Activated CD8-positive, alpha-beta T cell treated with anti-CD3 and anti-CD28 coated beads, Interleukin-2, amount 10 ng/mL, durations not matched to agents 7 days and 5 days (primary cell): ENCODE measurements around the gene RNF141. TPM values are rescaled to one million over a fixed set of nuclear protein-coding genes. Genes with fewer than 3 reads are reported as not detected.

Source experiments
- ATAC-seq: fragments of 150-1000 bp; cut with Tn5 transposase; one replicate; pipeline ENCODE4 v1.10.0; 2021; ENCODE audit warnings: moderate library complexity
- CTCF ChIA-PET: fragments of 350-600 bp; sonication (Branson Sonifier 250); formaldehyde crosslinking; loops from one replicate; lab custom pipeline; 2021; ENCODE audit warnings: antibody characterized with exemption; lab: Charles Lee
- POLR2A ChIA-PET: fragments of 350-600 bp; sonication (Branson Sonifier 250); formaldehyde crosslinking; loops from one replicate; lab custom pipeline; 2021; ENCODE audit warnings: antibody characterized with exemption; lab: Charles Lee
- DNase-seq: peaks from one replicate; pipeline ENCODE4 v3.0.0-alpha.2; 2020
- H3K27ac Mint-ChIP-seq: one replicate; pipeline ENCODE4 v1.8.0; 2021; ENCODE audit warnings: mild to moderate bottlenecking, mixed read lengths
- H3K27me3 Mint-ChIP-seq: one replicate; pipeline ENCODE4 v1.8.0; 2021; ENCODE audit warnings: low read depth, mixed read lengths
- H3K36me3 Mint-ChIP-seq: one replicate; pipeline ENCODE4 v1.8.0; 2021; ENCODE audit warnings: low read depth, mixed read lengths
- H3K4me1 Mint-ChIP-seq: one replicate; pipeline ENCODE4 v1.8.0; 2021; ENCODE audit warnings: low read depth, mixed read lengths
- H3K4me3 Mint-ChIP-seq: one replicate; pipeline ENCODE4 v1.8.0; 2021; ENCODE audit warnings: mild to moderate bottlenecking, mixed read lengths
- H3K9me3 Mint-ChIP-seq: one replicate; pipeline ENCODE4 v1.8.0; 2022; ENCODE audit warnings: mixed read lengths; ENCODE audit not compliant: insufficient read depth
- total RNA-seq, 2 experiments: library from RNA; stranded (reverse); gene quantifications; one replicate each; pipeline ENCODE4 v1.2.3, GENCODE V29; 2021

The RNF141 gene
- total RNA-seq, 2 experiments from 2014 or later = 10.7 to 11.6 TPM

- Mint-ChIP-seq H3K27me3 (peaks cover 23% of the 10 kb centered on the region), H3K4me3 (no peak overlapping the region), H3K27ac (no peak overlapping the region), H3K36me3 (no peaks in the 10 kb centered on the region), H3K9me3 (no peaks in the 10 kb centered on the region), H3K4me1 (no peaks in the 10 kb centered on the region)
- DNase-seq (no peak), ATAC-seq (no peak)
- ChIA-PET POLR2A (no interaction called here), CTCF (interaction anchor here (1.3 to 6.1 kb wide), 2 partner anchors 17 to 96 kb away, joined by 4 to 26 read pairs; partner anchors contain the start of gene RNF141)
These were observed 17.3 kb upstream of the RNF141 start for GRCh38 chr11:10558288-10558687.

DNA sequence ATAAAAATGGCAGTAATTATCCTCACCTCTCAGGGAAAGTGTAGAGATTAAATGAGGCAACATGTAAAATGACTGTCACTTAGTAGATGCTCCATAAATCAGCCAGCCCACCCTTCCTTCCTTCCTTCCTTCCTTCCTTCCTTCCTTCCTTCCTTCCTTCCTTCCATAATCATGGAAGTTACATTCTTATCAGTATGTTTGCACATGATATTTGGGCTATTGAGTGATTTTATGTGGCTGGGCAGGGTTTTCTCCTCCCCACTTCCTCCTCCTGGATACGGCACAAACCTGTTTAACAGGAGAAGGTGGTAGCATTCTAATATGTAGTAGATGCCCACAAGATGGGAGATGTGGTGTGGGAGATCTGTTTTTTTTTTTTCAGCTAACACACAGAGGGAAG is 15.6 kb upstream of the RNF141 start:
- ChIA-PET POLR2A (no interaction called here), CTCF (interaction anchor here (6.1 kb wide), 1 partner anchor 15 kb away, joined by 26 read pairs; the partner anchor contains the start of gene RNF141)
- H3K9me3 Mint-ChIP-seq = peaks cover 4% of the 10 kb centered on the region
- H3K4me3 Mint-ChIP-seq = no peak overlapping the region
- H3K27ac Mint-ChIP-seq = no peak overlapping the region
- ATAC-seq = no peak
- no peaks in the 10 kb centered on the region for H3K4me1 Mint-ChIP-seq
- no peak for DNase-seq
- H3K36me3 Mint-ChIP-seq = no peaks in the 10 kb centered on the region
- H3K27me3 Mint-ChIP-seq = peaks cover 31% of the 10 kb centered on the region

DNA sequence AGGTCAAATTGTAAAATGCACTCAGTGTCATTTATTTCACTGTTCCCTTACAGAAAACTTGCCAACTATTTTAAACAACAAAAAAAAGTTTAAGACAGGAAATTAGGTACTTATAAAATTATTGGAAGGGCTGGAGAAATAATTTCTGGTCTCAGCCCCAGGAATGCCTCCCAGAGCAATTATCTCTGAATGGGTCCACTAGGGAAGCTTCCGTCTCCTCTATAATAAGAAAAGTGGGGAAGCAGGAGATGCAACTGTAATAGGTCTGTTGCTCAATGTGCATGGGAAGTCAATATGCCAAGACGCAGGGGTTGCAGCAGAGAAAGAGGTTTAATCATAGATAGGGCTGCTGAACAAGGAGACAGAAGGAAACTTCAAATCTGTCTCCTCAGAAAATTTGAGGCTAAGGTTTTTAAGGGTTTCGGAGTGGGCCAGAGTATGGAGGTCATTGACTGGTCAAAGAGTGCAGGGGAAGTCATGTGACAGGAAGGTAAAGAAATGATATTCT is 10.9 kb upstream of the RNF141 start:
- H3K4me1 Mint-ChIP-seq = no peaks in the 10 kb centered on the region
- no peaks in the 10 kb centered on the region for H3K36me3 Mint-ChIP-seq
- peaks cover 22% of the 10 kb centered on the region for H3K27me3 Mint-ChIP-seq
- H3K9me3 Mint-ChIP-seq = peaks cover 4% of the 10 kb centered on the region
- H3K27ac Mint-ChIP-seq = no peak overlapping the region
- ATAC-seq (no peak), DNase-seq (no peak)
- CTCF ChIA-PET = interaction anchor here (3.5 kb wide), 1 partner anchor 11 kb away, joined by 23 read pairs; the partner anchor contains the start of gene RNF141
- no peak overlapping the region for H3K4me3 Mint-ChIP-seq
- POLR2A ChIA-PET = no interaction called here

- H3K4me3 Mint-ChIP-seq = no peak overlapping the region
- peaks cover 20% of the 10 kb centered on the region for H3K27me3 Mint-ChIP-seq
- no peaks in the 10 kb centered on the region for H3K4me1 Mint-ChIP-seq
- no peak for ATAC-seq
- no peaks in the 10 kb centered on the region for H3K36me3 Mint-ChIP-seq
- CTCF ChIA-PET = interaction anchor here (3.5 kb wide), 1 partner anchor 10 kb away, joined by 23 read pairs; the partner anchor contains the start of gene RNF141
- no peak overlapping the region for H3K27ac Mint-ChIP-seq
- POLR2A ChIA-PET = no interaction called here
- DNase-seq = no peak
- H3K9me3 Mint-ChIP-seq = peaks cover 4% of the 10 kb centered on the region
These were observed 10.3 kb upstream of the RNF141 start for GRCh38 chr11:10551290-10551592.

- H3K27me3 Mint-ChIP-seq = peaks cover 24% of the 10 kb centered on the region
These were observed 9.7 kb upstream of the RNF141 start for GRCh38 chr11:10550503-10551289.

GRCh38 chr11:10544491-10545465 is 3.8 kb upstream of the RNF141 start:
- ChIA-PET POLR2A (no interaction called here), CTCF (interaction anchor here (1.2 kb wide), 1 partner anchor 139 kb away, joined by 4 read pairs; no protein-coding TSS in a partner anchor)
- DNase-seq (no peak), ATAC-seq (no peak)
- peaks cover 12% of the 10 kb centered on the region for H3K4me1 Mint-ChIP-seq
- no peak overlapping the region for H3K4me3 Mint-ChIP-seq
- H3K27me3 Mint-ChIP-seq = peaks cover 14% of the 10 kb centered on the region
- peaks cover 5% of the 10 kb centered on the region for H3K9me3 Mint-ChIP-seq
- H3K27ac Mint-ChIP-seq = no peak overlapping the region
- no peaks in the 10 kb centered on the region for H3K36me3 Mint-ChIP-seq

More at GRCh38 chr11:10550503-10551289, 9.7 kb upstream of the RNF141 start:
- Mint-ChIP-seq H3K4me3 (no peak overlapping the region), H3K9me3 (peaks cover 4% of the 10 kb centered on the region), H3K36me3 (no peaks in the 10 kb centered on the region), H3K27ac (no peak overlapping the region), H3K4me1 (no peaks in the 10 kb centered on the region)
- DNase-seq = no peak
- ATAC-seq = no peak
- POLR2A ChIA-PET = no interaction called here
- CTCF ChIA-PET = interaction anchor here (3.5 kb wide), 1 partner anchor 9 kb away, joined by 23 read pairs; the partner anchor contains the start of gene RNF141

- Mint-ChIP-seq H3K9me3 (peaks cover 5% of the 10 kb centered on the region), H3K27ac (no peak overlapping the region), H3K27me3 (peaks cover 14% of the 10 kb centered on the region), H3K36me3 (no peaks in the 10 kb centered on the region), H3K4me3 (no peak overlapping the region), H3K4me1 (peaks cover 15% of the 10 kb centered on the region)
- DNase-seq (no peak), ATAC-seq (no peak)
- ChIA-PET POLR2A (no interaction called here), CTCF (interaction anchor here (1.2 to 4.3 kb wide), 2 partner anchors 90 to 138 kb away, joined by 4 to 59 read pairs; partner anchors contain the start of gene AMPD3)
These were observed 2.8 kb upstream of the RNF141 start for GRCh38 chr11:10543782-10544181.

DNA sequence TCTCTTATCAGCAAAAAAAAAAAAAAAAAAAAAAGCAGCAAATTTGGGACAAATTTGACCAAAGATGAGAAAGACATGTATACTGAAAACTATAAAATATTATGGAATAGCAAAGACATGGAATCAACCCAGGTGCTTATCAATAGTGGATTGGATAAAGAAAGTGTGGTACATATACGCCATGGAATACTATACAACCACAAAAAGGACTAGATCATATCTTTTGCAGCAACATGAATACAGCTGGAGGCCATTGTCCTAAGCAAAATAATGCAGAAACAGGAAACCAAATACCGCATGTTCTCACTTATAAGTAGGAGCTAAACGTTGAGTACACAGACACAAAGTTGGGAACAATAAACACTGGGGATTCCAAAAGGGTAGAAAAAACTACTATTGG is 1.8 kb upstream of the RNF141 start:
- POLR2A ChIA-PET = no interaction called here
- no peak for DNase-seq
- H3K27ac Mint-ChIP-seq = no peak overlapping the region
- no peak overlapping the region for H3K4me3 Mint-ChIP-seq
- CTCF ChIA-PET = interaction anchor here (1.2 to 4.3 kb wide), 7 partner anchors 15 to 130 kb away, joined by 4 to 67 read pairs (median 18); partner anchors contain the start of gene AMPD3
- H3K36me3 Mint-ChIP-seq = no peaks in the 10 kb centered on the region
- H3K9me3 Mint-ChIP-seq = peaks cover 5% of the 10 kb centered on the region
- ATAC-seq = no peak
- peaks cover 15% of the 10 kb centered on the region for H3K4me1 Mint-ChIP-seq
- H3K27me3 Mint-ChIP-seq = peaks cover 7% of the 10 kb centered on the region

DNA sequence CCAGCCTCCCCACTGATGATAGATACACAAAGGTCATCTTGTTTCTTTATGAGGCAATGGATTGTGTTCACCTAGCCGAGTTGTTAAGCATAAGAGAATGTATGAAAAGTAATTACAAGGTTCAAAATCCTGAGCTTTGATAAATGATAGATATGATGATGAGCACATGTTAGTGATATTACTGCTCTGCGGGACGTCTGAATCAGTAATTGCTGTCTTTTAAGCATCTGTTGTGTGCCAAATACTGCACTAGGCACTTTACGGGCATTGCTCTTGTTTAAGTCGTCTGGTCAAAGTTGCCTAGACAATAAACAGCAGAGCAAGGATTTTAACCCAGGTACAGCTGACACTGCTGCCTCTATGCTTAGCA is 559 bp upstream of the RNF141 start:
- Mint-ChIP-seq H3K9me3 (peaks cover 5% of the 10 kb centered on the region), H3K27ac (peak overlapping the region; percentile 49), H3K27me3 (peaks cover 7% of the 10 kb centered on the region), H3K4me1 (peaks cover 17% of the 10 kb centered on the region), H3K36me3 (no peaks in the 10 kb centered on the region), H3K4me3 (peak overlapping the region; percentile 90)
- DNase-seq (no peak), ATAC-seq (no peak)
- POLR2A ChIA-PET = interaction anchor here (0.8 to 2.5 kb wide), 6 partner anchors 9 to 1964 kb away, joined by 3 to 29 read pairs (median 4); partner anchors contain the start of gene AMPD3
- CTCF ChIA-PET = interaction anchor here (0.6 to 4.3 kb wide), 45 partner anchors 10 to 1430 kb away, joined by 3 to 67 read pairs (median 6); partner anchors contain the start of genes AMPD3 and LYVE1

GRCh38 chr11:10540546-10540914 is 457 bp downstream of the RNF141 start:
- peak; percentile 34 for ATAC-seq
- H3K36me3 Mint-ChIP-seq = no peaks in the 10 kb centered on the region
- H3K4me1 Mint-ChIP-seq = peaks cover 25% of the 10 kb centered on the region
- DNase-seq = no peak
- peak overlapping the region; percentile 90 for H3K4me3 Mint-ChIP-seq
- peak overlapping the region; percentile 79 for H3K27ac Mint-ChIP-seq
- ChIA-PET CTCF (interaction anchor here (0.6 to 4.3 kb wide), 60 partner anchors 8 to 1431 kb away, joined by 3 to 67 read pairs (median 6); partner anchors contain the start of genes AMPD3, CTR9 and LYVE1), POLR2A (interaction anchor here (0.9 to 2.5 kb wide), 9 partner anchors 8 to 268 kb away, joined by 3 to 29 read pairs (median 4); partner anchors contain the start of genes AMPD3 and EIF4G2)
- H3K27me3 Mint-ChIP-seq = no peaks in the 10 kb centered on the region
- peaks cover 5% of the 10 kb centered on the region for H3K9me3 Mint-ChIP-seq

- POLR2A ChIA-PET = interaction anchor here (1.8 kb wide), 1 partner anchor 80 kb away, joined by 7 read pairs; no protein-coding TSS in a partner anchor
- DNase-seq = no peak
- Mint-ChIP-seq H3K4me3 (peak overlapping the region; percentile 90), H3K36me3 (no peaks in the 10 kb centered on the region), H3K27me3 (no peaks in the 10 kb centered on the region), H3K9me3 (peaks cover 5% of the 10 kb centered on the region), H3K27ac (no peak overlapping the region), H3K4me1 (peaks cover 25% of the 10 kb centered on the region)
- no peak for ATAC-seq
- CTCF ChIA-PET = interaction anchor here (2.8 to 4.0 kb wide), 3 partner anchors 8 to 127 kb away, joined by 22 to 67 read pairs (median 45); no protein-coding TSS in a partner anchor
These were observed 1.6 kb downstream of the RNF141 start for GRCh38 chr11:10539339-10539738.
